ENCODE measurements around the gene LAG3. TPM values are rescaled to one million over a fixed set of nuclear protein-coding genes. Genes with fewer than 3 reads are reported as not detected.

LAG3 gene
- total RNA-seq, 1 experiment from 2014 or later = 0.58 TPM

GRCh38 chr12:6757028-6757690, 15.2 kb upstream of the LAG3 start:
- no peaks in the 10 kb centered on the region for H3K27me3 Mint-ChIP-seq (ENCODE audit: insufficient read depth, unreplicated experiment)
- no TSS peak for BruUV-seq (replicated peaks)
- H3K4me1 Mint-ChIP-seq (ENCODE audit: insufficient read depth, unreplicated experiment) = peaks cover 12% of the 10 kb centered on the region
- H3K4me3 Mint-ChIP-seq (ENCODE audit: unreplicated experiment) = no peak overlapping the region
- no peak for DNase-seq (ENCODE audit: unreplicated experiment)
- peaks cover 4% of the 10 kb centered on the region for H3K36me3 Mint-ChIP-seq (ENCODE audit: insufficient read depth, unreplicated experiment)
- no peak overlapping the region for H3K27ac Mint-ChIP-seq (ENCODE audit: low read depth, unreplicated experiment)
- TF ChIP-seq CTCF (IDR thresholded peaks at IDR 0.05; ENCODE audit: unreplicated experiment) = no peak
- intact Hi-C loops (cut with micrococcal nuclease) = no loop called here
- no peaks in the 10 kb centered on the region for H3K9me3 Mint-ChIP-seq (ENCODE audit: unreplicated experiment)
- POLR2A ChIA-PET = interaction anchor here (0.6 kb wide), 1 partner anchor 10 kb away, joined by 4 read pairs; the partner anchor contains the start of gene PTMS
- CTCF ChIA-PET = interaction anchor here (0.6 to 2.7 kb wide), 5 partner anchors 9 to 87 kb away, joined by 3 to 14 read pairs (median 5); partner anchors contain the start of gene PTMS

GRCh38 chr12:6758506-6759095, 13.7 kb upstream of the LAG3 start:
- ChIA-PET POLR2A (no interaction called here), CTCF (interaction anchor here (0.6 to 2.7 kb wide), 5 partner anchors 8 to 195 kb away, joined by 5 to 14 read pairs (median 9); partner anchors contain the start of gene PTMS)
- TF ChIP-seq CTCF (IDR thresholded peaks at IDR 0.05; ENCODE audit: unreplicated experiment) = no peak
- no peaks in the 10 kb centered on the region for H3K27me3 Mint-ChIP-seq (ENCODE audit: insufficient read depth, unreplicated experiment)
- no peak overlapping the region for H3K27ac Mint-ChIP-seq (ENCODE audit: low read depth, unreplicated experiment)
- no peaks in the 10 kb centered on the region for H3K9me3 Mint-ChIP-seq (ENCODE audit: unreplicated experiment)
- peaks cover 12% of the 10 kb centered on the region for H3K4me1 Mint-ChIP-seq (ENCODE audit: insufficient read depth, unreplicated experiment)
- no peaks in the 10 kb centered on the region for H3K36me3 Mint-ChIP-seq (ENCODE audit: insufficient read depth, unreplicated experiment)
- intact Hi-C loops (cut with micrococcal nuclease) = no loop called here
- no peak overlapping the region for H3K4me3 Mint-ChIP-seq (ENCODE audit: unreplicated experiment)
- no peak for DNase-seq (ENCODE audit: unreplicated experiment)
- BruUV-seq (replicated peaks) = no TSS peak

GRCh38 chr12:6759741-6760140, 12.6 kb upstream of the LAG3 start:
- CTCF ChIA-PET = interaction anchor here (0.6 to 2.7 kb wide), 7 partner anchors 12 to 115 kb away, joined by 3 to 14 read pairs (median 4); partner anchors contain the start of gene LAG3
- peaks cover 22% of the 10 kb centered on the region for H3K4me1 Mint-ChIP-seq (ENCODE audit: insufficient read depth, unreplicated experiment)
- POLR2A ChIA-PET = interaction anchor here (0.7 to 1.2 kb wide), 2 partner anchors 8 to 22 kb away, joined by 3 read pairs; no protein-coding TSS in a partner anchor
- no peak overlapping the region for H3K4me3 Mint-ChIP-seq (ENCODE audit: unreplicated experiment)
- H3K27me3 Mint-ChIP-seq (ENCODE audit: insufficient read depth, unreplicated experiment) = no peaks in the 10 kb centered on the region
- intact Hi-C loops (cut with micrococcal nuclease) = no loop called here
- no peak for DNase-seq (ENCODE audit: unreplicated experiment)
- no peak overlapping the region for H3K27ac Mint-ChIP-seq (ENCODE audit: low read depth, unreplicated experiment)
- no TSS peak for BruUV-seq (replicated peaks)
- no peak for TF ChIP-seq CTCF (IDR thresholded peaks at IDR 0.05; ENCODE audit: unreplicated experiment)
- no peaks in the 10 kb centered on the region for H3K9me3 Mint-ChIP-seq (ENCODE audit: unreplicated experiment)
- no peaks in the 10 kb centered on the region for H3K36me3 Mint-ChIP-seq (ENCODE audit: insufficient read depth, unreplicated experiment)

- Mint-ChIP-seq H3K4me1 (ENCODE audit: insufficient read depth, unreplicated experiment) (peaks cover 38% of the 10 kb centered on the region), H3K27me3 (ENCODE audit: insufficient read depth, unreplicated experiment) (no peaks in the 10 kb centered on the region), H3K4me3 (ENCODE audit: unreplicated experiment) (no peak overlapping the region), H3K27ac (ENCODE audit: low read depth, unreplicated experiment) (peak overlapping the region; percentile 95), H3K36me3 (ENCODE audit: insufficient read depth, unreplicated experiment) (no peaks in the 10 kb centered on the region), H3K9me3 (ENCODE audit: unreplicated experiment) (no peaks in the 10 kb centered on the region)
- CTCF ChIA-PET = interaction anchor here (0.6 to 4.0 kb wide), 5 partner anchors 10 to 376 kb away, joined by 3 to 32 read pairs (median 4); partner anchors contain the start of gene MLF2
- POLR2A ChIA-PET = interaction anchor here (0.8 to 2.5 kb wide), 2 partner anchors 10 to 74 kb away, joined by 4 to 21 read pairs; partner anchors contain the start of genes MLF2 and ZNF384
- intact Hi-C loops (cut with micrococcal nuclease) = no loop called here
- no peak for TF ChIP-seq CTCF (IDR thresholded peaks at IDR 0.05; ENCODE audit: unreplicated experiment)
- DNase-seq (ENCODE audit: unreplicated experiment) = no peak
- BruUV-seq (replicated peaks) = no TSS peak
Observed at GRCh38 chr12:6763380-6763779, 8.9 kb upstream of the LAG3 start.
